CD8-positive, alpha-beta memory T cell (primary cell): ENCODE measurements around the gene UBASH3B. TPM values are rescaled to one million over a fixed set of nuclear protein-coding genes. Genes with fewer than 3 reads are reported as not detected.
A peak's percentile ranks its signal among the peaks of the same experiment; 100 is the strongest.

Experiments used
- CTCF ChIA-PET: fragments of 350-600 bp; sonication (Branson Sonifier 250); formaldehyde crosslinking; loops from one replicate; lab custom pipeline; 2021; ENCODE audit warnings: antibody characterized with exemption; lab: Charles Lee
- POLR2A ChIA-PET: fragments of 350-600 bp; sonication (Branson Sonifier 250); formaldehyde crosslinking; loops from one replicate; lab custom pipeline; 2021; ENCODE audit warnings: antibody characterized with exemption; lab: Charles Lee
- DNase-seq, 5 donors: peaks; one replicate each; pipeline versions ENCODE4 v3.0.0 to v3.0.0-alpha.2; 2020 to 2022; ENCODE audit warnings: mixed read lengths in 1 of 5
- H3K27ac ChIP-seq: one replicate; pipeline ENCODE4 v1.7.0; 2013; ENCODE audit warnings: low read depth, mild to moderate bottlenecking, low read length, moderate library complexity
- H3K27me3 ChIP-seq: 2 replicates; pipeline ENCODE4 v1.7.0; 2013; ENCODE audit warnings: low read length, mild to moderate bottlenecking; ENCODE audit not compliant: insufficient read depth, poor library complexity, severe bottlenecking
- H3K36me3 ChIP-seq: 2 replicates; pipeline ENCODE4 v1.7.0; 2013; ENCODE audit warnings: mild to moderate bottlenecking, low read length, moderate library complexity; ENCODE audit not compliant: insufficient read depth
- H3K4me1 ChIP-seq: 2 replicates; pipeline ENCODE4 v1.7.0; 2013; ENCODE audit warnings: mild to moderate bottlenecking, low read length, moderate library complexity; ENCODE audit not compliant: insufficient read depth
- H3K4me3 ChIP-seq: 2 replicates; pipeline ENCODE4 v1.7.0; 2013; ENCODE audit warnings: mild to moderate bottlenecking, low read length
- H3K9me3 ChIP-seq: 2 replicates; pipeline ENCODE4 v1.7.0; 2013; ENCODE audit warnings: mild to moderate bottlenecking, low read length
- H3K27ac Mint-ChIP-seq, 8 donors: one replicate each; pipeline ENCODE4 v1.8.0; 2020 to 2021; ENCODE audit warnings: mixed read lengths in 8 of 8, mild to moderate bottlenecking in 6 of 8, inconsistent platforms in 3 of 8, moderate library complexity in 3 of 8
- H3K27me3 Mint-ChIP-seq, 2 donors: one replicate each; pipeline ENCODE4 v1.8.0; 2020 to 2021; ENCODE audit warnings: mixed read lengths in 2 of 2, mild to moderate bottlenecking in 1 of 2, moderate library complexity in 1 of 2
- H3K36me3 Mint-ChIP-seq, 3 donors: one replicate each; pipeline ENCODE4 v1.8.0; 2020 to 2021; ENCODE audit warnings: mixed read lengths in 3 of 3, inconsistent platforms in 1 of 3, mild to moderate bottlenecking in 1 of 3
- H3K4me1 Mint-ChIP-seq, 3 donors: one replicate each; pipeline ENCODE4 v1.8.0; 2020 to 2021; ENCODE audit warnings: mixed read lengths in 3 of 3, inconsistent platforms in 1 of 3, mild to moderate bottlenecking in 1 of 3
- H3K4me3 Mint-ChIP-seq, 7 donors: one replicate each; pipeline ENCODE4 v1.8.0; 2020 to 2021; ENCODE audit warnings: mixed read lengths in 7 of 7, mild to moderate bottlenecking in 6 of 7, moderate library complexity in 4 of 7, inconsistent platforms in 2 of 7
- H3K9me3 Mint-ChIP-seq, 5 donors: one replicate each; pipeline ENCODE4 v1.8.0; 2020 to 2022; ENCODE audit warnings: mixed read lengths in 5 of 5, mild to moderate bottlenecking in 3 of 5, moderate library complexity in 2 of 5, inconsistent platforms in 1 of 5
- polyA plus RNA-seq: library from polyadenylated mRNA; unstranded; fragments of 300-500 nt; fragmentation: Illumina TruSeq; gene quantifications from one replicate; pipeline ENCODE4 v1.2.3, GENCODE V29; 2021
- total RNA-seq, 2 experiments: library from RNA; stranded (reverse); gene quantifications; one replicate each; pipeline ENCODE4 v1.2.3, GENCODE V29; 2021

Gene UBASH3B
- total and polyA plus RNA-seq, 3 experiments from 2014 or later = 12.0 to 36.4 (median 34.6) TPM

DNA sequence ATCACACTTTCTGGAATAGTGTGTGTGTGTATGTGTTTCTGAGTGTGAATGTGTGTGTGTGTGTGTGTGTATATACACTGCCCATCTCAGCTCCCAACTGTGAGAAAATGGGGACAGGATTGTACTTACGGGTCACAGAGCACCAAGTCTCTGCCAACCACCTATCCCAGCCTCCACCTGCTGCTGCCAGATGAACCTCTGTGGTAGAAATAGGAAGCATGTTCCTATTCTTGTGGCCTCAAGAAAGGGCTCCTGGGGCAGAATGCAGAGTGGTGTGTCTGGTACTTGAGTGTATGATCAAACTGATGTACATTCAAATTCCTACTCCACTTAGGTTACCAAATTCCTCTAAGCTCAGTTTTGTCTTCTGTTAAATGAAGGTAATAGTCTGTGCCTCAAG, 14.6 kb downstream of the UBASH3B start:
- Mint-ChIP-seq H3K27me3 (no peaks in the 10 kb centered on the region), H3K27ac (peak overlapping the region in 5 of 8 donors; percentile 23 to 88 (median 74)), H3K9me3 (peaks cover 0 to 4% (median 0%) of the 10 kb centered on the region in 5 donors), H3K4me3 (peak overlapping the region in 4 of 7 donors; percentile 13 to 66 (median 40)), H3K4me1 (peaks cover 59 to 83% (median 67%) of the 10 kb centered on the region in 3 donors), H3K36me3 (peaks cover 0 to 12% (median 11%) of the 10 kb centered on the region in 3 donors)
- DNase-seq = no peak
- Histone ChIP-seq H3K36me3 (no peaks in the 10 kb centered on the region), H3K4me3 (no peak overlapping the region), H3K27me3 (no peaks in the 10 kb centered on the region), H3K27ac (no peak overlapping the region), H3K9me3 (no peaks in the 10 kb centered on the region), H3K4me1 (peaks cover 74% of the 10 kb centered on the region)
- POLR2A ChIA-PET = interaction anchor here (0.8 to 4.9 kb wide), 3 partner anchors 10 to 29 kb away, joined by 4 to 27 read pairs (median 4); partner anchors contain the start of gene UBASH3B
- CTCF ChIA-PET = interaction anchor here (1.9 to 5.3 kb wide), 3 partner anchors 13 to 85 kb away, joined by 5 to 42 read pairs (median 17); partner anchors contain the start of gene UBASH3B

DNA sequence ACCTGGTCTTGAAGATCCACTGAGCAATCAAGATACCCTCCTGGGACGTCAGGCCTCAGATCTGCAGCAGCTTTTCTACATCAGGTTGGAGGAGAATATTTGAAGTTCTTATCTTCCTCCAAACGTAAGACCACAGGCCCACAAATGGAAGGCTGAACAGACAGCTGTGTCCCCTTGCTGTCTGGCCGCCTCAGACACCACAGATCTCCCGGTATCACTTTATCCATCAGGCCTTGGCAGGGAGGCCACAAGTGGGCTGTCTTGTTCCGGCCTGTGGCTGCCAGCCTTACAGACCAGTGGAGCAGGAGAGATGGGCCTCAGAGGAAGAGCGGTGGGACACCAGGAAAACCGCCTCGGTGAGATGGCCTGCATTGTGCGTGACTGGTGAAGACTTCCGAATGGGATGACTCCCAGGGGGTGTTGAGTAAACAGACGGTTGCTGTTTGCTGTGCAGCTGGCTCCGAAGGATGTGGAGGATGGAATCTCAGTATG, 15.9 kb downstream of the UBASH3B start:
- Mint-ChIP-seq H3K4me1 (peaks cover 67 to 86% (median 78%) of the 10 kb centered on the region in 3 donors), H3K27ac (peak overlapping the region in 2 of 8 donors; percentile 11 to 88)
- POLR2A ChIA-PET = no interaction called here

DNA sequence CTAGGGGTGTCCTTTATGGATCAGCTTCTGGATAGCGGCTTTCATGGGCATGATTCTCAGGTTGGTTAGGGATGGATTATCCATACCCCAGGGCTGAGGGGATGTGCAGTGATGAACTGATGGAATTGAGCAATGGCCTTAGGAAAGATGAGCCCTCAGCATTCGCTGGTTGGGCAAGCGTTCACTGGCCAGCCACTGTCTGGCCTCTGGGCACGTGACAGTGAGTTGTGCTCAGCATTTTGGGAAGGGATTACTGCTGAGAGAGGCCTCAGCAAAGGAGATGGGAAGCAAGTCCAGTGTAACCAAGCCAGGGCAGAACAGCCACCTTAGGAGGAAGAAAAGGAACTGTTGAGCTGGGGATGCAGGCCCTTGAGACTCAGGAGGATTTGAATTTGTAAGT, 17.4 kb downstream of the UBASH3B start:
- Histone ChIP-seq H3K4me3 (no peak overlapping the region), H3K4me1 (peaks cover 79% of the 10 kb centered on the region), H3K27ac (no peak overlapping the region), H3K36me3 (no peaks in the 10 kb centered on the region), H3K9me3 (no peaks in the 10 kb centered on the region), H3K27me3 (no peaks in the 10 kb centered on the region)
- ChIA-PET POLR2A (no interaction called here), CTCF (interaction anchor here (1.3 to 3.0 kb wide), 5 partner anchors 10 to 76 kb away, joined by 3 to 25 read pairs (median 5); partner anchors contain the start of gene UBASH3B)
- H3K36me3 Mint-ChIP-seq = peaks cover 0 to 8% (median 8%) of the 10 kb centered on the region in 3 donors
- H3K9me3 Mint-ChIP-seq = peaks cover 0 to 4% (median 0%) of the 10 kb centered on the region in 5 donors
- no peaks in the 10 kb centered on the region for H3K27me3 Mint-ChIP-seq
- H3K4me1 Mint-ChIP-seq = peaks cover 69 to 87% (median 78%) of the 10 kb centered on the region in 3 donors
- no peak for DNase-seq
- peak overlapping the region in 4 of 7 donors; percentile 6 to 43 (median 24) for H3K4me3 Mint-ChIP-seq
- H3K27ac Mint-ChIP-seq = peak overlapping the region in 1 of 8 donors; percentile 13

More for the DNA sequence above, 15.9 kb downstream of the UBASH3B start:
- no peak overlapping the region for H3K4me3 ChIP-seq
- peaks cover 83% of the 10 kb centered on the region for H3K4me1 ChIP-seq
- Mint-ChIP-seq H3K9me3 (peaks cover 0 to 4% (median 0%) of the 10 kb centered on the region in 5 donors), H3K27me3 (no peaks in the 10 kb centered on the region), H3K4me3 (no peak overlapping the region), H3K36me3 (peaks cover 0 to 11% (median 10%) of the 10 kb centered on the region in 3 donors)
- H3K9me3 ChIP-seq = no peaks in the 10 kb centered on the region
- H3K36me3 ChIP-seq = no peaks in the 10 kb centered on the region
- no peaks in the 10 kb centered on the region for H3K27me3 ChIP-seq
- CTCF ChIA-PET = interaction anchor here (1.9 kb wide), 1 partner anchor 62 kb away, joined by 5 read pairs; no protein-coding TSS in a partner anchor
- H3K27ac ChIP-seq = no peak overlapping the region
- DNase-seq = no peak

DNA sequence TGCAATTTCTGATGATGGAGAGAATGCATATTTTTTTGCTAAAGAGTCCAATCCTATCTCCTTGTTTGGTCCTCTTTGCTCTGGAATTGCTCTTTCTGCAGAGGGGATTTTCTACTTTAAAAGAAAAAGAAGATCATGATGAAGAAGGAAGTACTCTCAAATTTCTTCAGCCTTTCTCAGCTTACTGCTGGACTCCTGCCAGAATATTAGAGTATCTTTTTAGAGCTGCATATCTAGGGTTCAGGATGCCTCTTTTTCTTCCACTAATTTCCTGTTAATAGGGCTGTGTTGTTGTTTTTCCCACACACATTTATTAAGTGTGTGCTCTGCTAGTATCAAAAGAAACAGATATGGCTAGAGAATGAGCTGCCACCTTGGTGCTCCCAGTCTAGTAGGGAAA, 18.2 kb downstream of the UBASH3B start:
- Mint-ChIP-seq H3K36me3 (peaks cover 0 to 8% (median 8%) of the 10 kb centered on the region in 3 donors), H3K4me3 (no peak overlapping the region), H3K27me3 (no peaks in the 10 kb centered on the region), H3K4me1 (peaks cover 67 to 84% (median 76%) of the 10 kb centered on the region in 3 donors), H3K9me3 (peaks cover 0 to 4% (median 0%) of the 10 kb centered on the region in 5 donors), H3K27ac (peak overlapping the region in 3 of 8 donors; percentile 8 to 42 (median 34))
- Histone ChIP-seq H3K4me3 (no peak overlapping the region), H3K4me1 (peaks cover 71% of the 10 kb centered on the region), H3K27ac (no peak overlapping the region), H3K9me3 (no peaks in the 10 kb centered on the region), H3K27me3 (no peaks in the 10 kb centered on the region), H3K36me3 (no peaks in the 10 kb centered on the region)
- ChIA-PET POLR2A (interaction anchor here (3.4 kb wide), 1 partner anchor 23 kb away, joined by 20 read pairs; no protein-coding TSS in a partner anchor), CTCF (interaction anchor here (0.9 to 3.0 kb wide), 9 partner anchors 9 to 82 kb away, joined by 3 to 25 read pairs (median 6); partner anchors contain the start of gene UBASH3B)
- no peak for DNase-seq

DNA sequence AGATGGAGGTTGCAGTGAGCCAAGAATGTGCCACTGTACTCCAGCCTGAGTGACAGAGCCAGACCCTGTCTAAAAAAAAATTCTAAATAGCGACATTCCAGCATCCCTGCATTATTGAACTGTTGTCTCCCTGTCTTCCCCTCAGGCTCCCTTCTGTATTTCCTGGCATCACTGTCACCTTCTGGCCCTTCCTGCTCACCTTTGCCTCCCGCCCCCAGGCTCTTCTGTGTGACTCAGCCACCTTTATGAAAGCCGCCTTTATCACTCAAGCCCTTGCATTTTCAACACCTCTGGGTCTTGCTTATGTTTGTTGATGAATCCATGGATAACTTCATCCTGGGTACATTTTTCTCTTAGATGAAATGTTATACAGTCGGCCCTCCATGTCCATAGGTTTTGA, 21.1 kb downstream of the UBASH3B start:
- peak overlapping the region in 6 of 7 donors; percentile 5 to 64 (median 34) for H3K4me3 Mint-ChIP-seq
- H3K27ac ChIP-seq = no peak overlapping the region
- peaks cover 50 to 74% (median 52%) of the 10 kb centered on the region in 3 donors for H3K4me1 Mint-ChIP-seq

DNA sequence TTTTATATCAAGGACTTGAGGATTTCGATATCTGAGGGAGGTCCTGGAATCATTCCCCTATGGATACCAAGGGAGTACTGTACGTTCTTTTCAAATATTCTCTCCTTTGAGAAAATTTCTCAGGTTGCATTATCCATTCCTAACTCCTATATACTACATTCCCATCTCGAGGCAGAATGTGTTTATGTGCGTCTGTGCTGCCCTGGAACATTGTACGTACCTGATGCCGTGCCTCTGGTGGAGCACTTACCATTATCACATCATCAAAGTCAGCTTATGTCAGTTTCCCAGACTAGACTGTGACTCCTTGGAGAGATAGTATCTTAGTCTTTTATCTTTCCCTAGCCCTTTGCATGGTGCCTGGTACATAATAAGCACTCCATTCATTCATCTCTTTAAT, 21.7 kb downstream of the UBASH3B start:
- peaks cover 48 to 74% (median 50%) of the 10 kb centered on the region in 3 donors for H3K4me1 Mint-ChIP-seq
- no peaks in the 10 kb centered on the region for H3K27me3 Mint-ChIP-seq
- H3K27ac Mint-ChIP-seq = peak overlapping the region in 5 of 8 donors; percentile 25 to 92 (median 73)
- H3K36me3 Mint-ChIP-seq = peaks cover 0 to 5% (median 0%) of the 10 kb centered on the region in 3 donors
- ChIA-PET POLR2A (no interaction called here), CTCF (interaction anchor here (2.2 kb wide), 1 partner anchor 21 kb away, joined by 7 read pairs; the partner anchor contains the start of gene UBASH3B)
- no peak overlapping the region for H3K4me3 Mint-ChIP-seq
- Histone ChIP-seq H3K36me3 (no peaks in the 10 kb centered on the region), H3K9me3 (no peaks in the 10 kb centered on the region), H3K27me3 (no peaks in the 10 kb centered on the region), H3K4me3 (no peak overlapping the region), H3K4me1 (peaks cover 48% of the 10 kb centered on the region), H3K27ac (no peak overlapping the region)
- DNase-seq = no peak
- no peaks in the 10 kb centered on the region for H3K9me3 Mint-ChIP-seq

More for the DNA sequence above, 21.1 kb downstream of the UBASH3B start:
- DNase-seq = no peak
- Histone ChIP-seq H3K27me3 (no peaks in the 10 kb centered on the region), H3K9me3 (no peaks in the 10 kb centered on the region), H3K4me3 (no peak overlapping the region), H3K36me3 (no peaks in the 10 kb centered on the region), H3K4me1 (peaks cover 51% of the 10 kb centered on the region)
- peaks cover 0 to 5% (median 2%) of the 10 kb centered on the region in 3 donors for H3K36me3 Mint-ChIP-seq
- ChIA-PET CTCF (interaction anchor here (1.1 kb wide), 1 partner anchor 79 kb away, joined by 4 read pairs; no protein-coding TSS in a partner anchor), POLR2A (interaction anchor here (1.7 to 3.4 kb wide), 2 partner anchors 20 to 385 kb away, joined by 4 to 20 read pairs; partner anchors contain the start of gene HSPA8)
- peak overlapping the region in 7 of 8 donors; percentile 64 to 93 (median 82) for H3K27ac Mint-ChIP-seq
- no peaks in the 10 kb centered on the region for H3K27me3 Mint-ChIP-seq
- H3K9me3 Mint-ChIP-seq = no peaks in the 10 kb centered on the region

DNA sequence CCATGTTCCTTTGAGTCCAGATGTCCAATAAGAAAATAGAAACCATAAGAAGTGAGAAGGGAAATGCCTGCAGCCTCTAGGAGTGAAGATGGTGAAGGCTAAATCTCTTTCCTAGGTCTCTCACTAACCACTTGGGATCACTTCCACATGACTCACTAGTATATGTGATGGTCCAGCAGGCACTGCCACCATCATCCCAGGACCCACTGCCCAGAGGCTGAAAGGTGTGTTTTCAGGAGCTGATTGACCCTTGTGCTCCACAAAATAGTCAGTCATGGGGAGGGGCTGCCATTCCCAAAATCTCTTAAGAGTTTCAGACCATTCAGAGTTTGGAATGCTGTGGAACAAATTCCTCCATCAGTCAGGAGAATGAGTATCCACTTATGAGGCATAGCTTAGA, 22.9 kb downstream of the UBASH3B start:
- Mint-ChIP-seq H3K36me3 (peaks cover 0 to 2% (median 0%) of the 10 kb centered on the region in 3 donors), H3K27me3 (no peaks in the 10 kb centered on the region), H3K4me3 (peak overlapping the region in 1 of 7 donors; percentile 25), H3K4me1 (peaks cover 41 to 69% (median 44%) of the 10 kb centered on the region in 3 donors), H3K27ac (peak overlapping the region in 4 of 8 donors; percentile 19 to 73 (median 38)), H3K9me3 (no peaks in the 10 kb centered on the region)
- CTCF ChIA-PET = interaction anchor here (1.5 to 2.2 kb wide), 2 partner anchors 22 to 78 kb away, joined by 4 to 7 read pairs; partner anchors contain the start of gene UBASH3B
- peaks cover 40% of the 10 kb centered on the region for H3K4me1 ChIP-seq
- no peak for DNase-seq
- no peaks in the 10 kb centered on the region for H3K27me3 ChIP-seq
- POLR2A ChIA-PET = interaction anchor here (0.9 kb wide), 1 partner anchor 68 kb away, joined by 3 read pairs; no protein-coding TSS in a partner anchor
- no peak overlapping the region for H3K4me3 ChIP-seq
- no peaks in the 10 kb centered on the region for H3K36me3 ChIP-seq
- H3K27ac ChIP-seq = no peak overlapping the region
- H3K9me3 ChIP-seq = no peaks in the 10 kb centered on the region
